Activated naive CD4-positive, alpha-beta T cell treated with anti-CD3 and anti-CD28 coated beads for 36 hours (primary cell): ENCODE data around the gene DCXR. TPM values are rescaled to one million over a fixed set of nuclear protein-coding genes. Genes with fewer than 3 reads are reported as not detected.

Experiments
- CTCF ChIA-PET: fragments of 350-600 bp; sonication (Branson Sonifier 250); formaldehyde crosslinking; loops from one replicate; lab custom pipeline; 2021; ENCODE audit warnings: antibody characterized with exemption; lab: Charles Lee
- DNase-seq: peaks from one replicate; pipeline ENCODE4 v3.0.0-alpha.2; 2020
- H3K27ac Mint-ChIP-seq: one replicate; pipeline ENCODE4 v1.8.0; 2021; ENCODE audit warnings: mild to moderate bottlenecking, mixed read lengths
- H3K27me3 Mint-ChIP-seq: one replicate; pipeline ENCODE4 v1.8.0; 2021; ENCODE audit warnings: low read depth, mixed read lengths
- H3K36me3 Mint-ChIP-seq: one replicate; pipeline ENCODE4 v1.8.0; 2021; ENCODE audit warnings: low read depth, mixed read lengths
- H3K4me1 Mint-ChIP-seq: one replicate; pipeline ENCODE4 v1.8.0; 2021; ENCODE audit warnings: low read depth, mixed read lengths
- H3K4me3 Mint-ChIP-seq: one replicate; pipeline ENCODE4 v1.8.0; 2021; ENCODE audit warnings: mild to moderate bottlenecking, moderate library complexity, mixed read lengths
- H3K9me3 Mint-ChIP-seq: one replicate; pipeline ENCODE4 v1.8.0; 2021; ENCODE audit warnings: mixed read lengths
- intact Hi-C: fragments of 100-400 bp; cut with micrococcal nuclease; formaldehyde crosslinking; loops from one replicate; pipeline ENCODE4 v1.15.1; 2023
- total RNA-seq, 2 experiments: library from RNA; stranded (reverse); gene quantifications; one replicate each; pipeline ENCODE4 v1.2.3, GENCODE V29; 2021

The DCXR gene
- total RNA-seq, 2 experiments from 2014 or later = 139 to 146 TPM

DNA sequence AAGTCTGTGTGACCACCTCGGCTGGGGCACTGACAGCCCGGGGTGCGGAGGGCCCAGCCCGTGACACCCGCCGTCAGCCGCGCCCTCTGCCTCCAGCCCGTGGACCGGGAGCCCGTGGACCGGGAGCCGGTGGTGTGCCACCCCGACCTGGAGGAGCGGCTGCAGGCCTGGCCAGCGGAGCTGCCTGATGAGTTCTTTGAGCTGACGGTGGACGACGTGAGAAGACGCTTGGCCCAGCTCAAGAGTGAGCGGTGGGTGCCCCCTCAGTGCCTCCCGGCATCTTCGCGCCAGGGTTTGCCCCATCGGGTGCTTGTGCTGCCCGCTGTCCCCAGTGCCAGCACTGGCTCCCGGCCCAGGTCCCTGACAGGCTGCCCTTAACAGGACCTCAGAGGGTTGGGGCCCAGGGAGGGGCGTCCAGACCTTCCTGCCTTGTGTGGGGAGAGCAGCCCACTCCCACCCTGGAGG, 28.5 kb downstream of the DCXR start:
- Mint-ChIP-seq H3K36me3 (no peaks in the 10 kb centered on the region), H3K4me3 (no peak overlapping the region), H3K27me3 (no peaks in the 10 kb centered on the region), H3K4me1 (no peaks in the 10 kb centered on the region), H3K27ac (no peak overlapping the region), H3K9me3 (no peaks in the 10 kb centered on the region)
- DNase-seq = no peak
- intact Hi-C loops = no loop called here
- CTCF ChIA-PET = interaction anchor here (1.0 kb wide), 1 partner anchor 11 kb away, joined by 4 read pairs; no protein-coding TSS in a partner anchor

DNA sequence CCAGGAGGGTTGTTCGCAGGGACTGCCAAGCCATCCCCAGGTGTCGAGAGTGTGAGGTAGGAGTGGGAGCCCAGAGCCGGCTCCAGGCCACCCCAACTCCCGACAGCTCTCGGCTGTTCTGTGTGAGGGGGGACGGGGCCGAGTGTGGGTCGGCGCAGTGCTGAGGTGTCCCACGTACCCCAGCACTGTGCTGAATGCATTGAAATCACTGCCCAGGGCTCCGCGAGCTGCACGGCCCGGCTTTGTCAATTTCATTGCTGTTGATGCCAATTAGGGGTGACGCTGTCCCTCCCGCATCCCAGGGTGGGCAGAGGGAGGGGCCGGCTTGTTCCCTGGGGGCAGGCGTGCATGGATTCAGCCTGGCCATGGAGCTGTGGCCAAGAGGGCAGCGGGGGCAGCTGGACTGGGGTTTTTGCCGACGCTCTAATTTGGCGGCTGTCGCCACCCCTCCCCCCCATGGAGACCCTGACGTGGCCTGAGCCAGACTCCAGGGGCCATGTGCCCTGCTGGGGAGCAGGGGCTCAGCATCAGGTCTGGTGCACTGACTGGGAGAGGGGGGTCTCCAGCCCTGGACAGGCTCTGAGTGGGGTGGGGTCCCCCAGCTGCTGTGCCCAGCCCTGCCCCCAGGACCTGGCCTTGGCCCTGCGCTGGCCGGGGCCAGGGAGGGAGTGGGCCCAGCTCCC, 29.1 kb downstream of the DCXR start:
- H3K27me3 Mint-ChIP-seq = no peaks in the 10 kb centered on the region
- H3K4me1 Mint-ChIP-seq = no peaks in the 10 kb centered on the region
- no peak for DNase-seq
- no peak overlapping the region for H3K4me3 Mint-ChIP-seq
- H3K36me3 Mint-ChIP-seq = no peaks in the 10 kb centered on the region
- intact Hi-C loops = no loop called here
- CTCF ChIA-PET = no interaction called here
- no peaks in the 10 kb centered on the region for H3K9me3 Mint-ChIP-seq
- no peak overlapping the region for H3K27ac Mint-ChIP-seq

DNA sequence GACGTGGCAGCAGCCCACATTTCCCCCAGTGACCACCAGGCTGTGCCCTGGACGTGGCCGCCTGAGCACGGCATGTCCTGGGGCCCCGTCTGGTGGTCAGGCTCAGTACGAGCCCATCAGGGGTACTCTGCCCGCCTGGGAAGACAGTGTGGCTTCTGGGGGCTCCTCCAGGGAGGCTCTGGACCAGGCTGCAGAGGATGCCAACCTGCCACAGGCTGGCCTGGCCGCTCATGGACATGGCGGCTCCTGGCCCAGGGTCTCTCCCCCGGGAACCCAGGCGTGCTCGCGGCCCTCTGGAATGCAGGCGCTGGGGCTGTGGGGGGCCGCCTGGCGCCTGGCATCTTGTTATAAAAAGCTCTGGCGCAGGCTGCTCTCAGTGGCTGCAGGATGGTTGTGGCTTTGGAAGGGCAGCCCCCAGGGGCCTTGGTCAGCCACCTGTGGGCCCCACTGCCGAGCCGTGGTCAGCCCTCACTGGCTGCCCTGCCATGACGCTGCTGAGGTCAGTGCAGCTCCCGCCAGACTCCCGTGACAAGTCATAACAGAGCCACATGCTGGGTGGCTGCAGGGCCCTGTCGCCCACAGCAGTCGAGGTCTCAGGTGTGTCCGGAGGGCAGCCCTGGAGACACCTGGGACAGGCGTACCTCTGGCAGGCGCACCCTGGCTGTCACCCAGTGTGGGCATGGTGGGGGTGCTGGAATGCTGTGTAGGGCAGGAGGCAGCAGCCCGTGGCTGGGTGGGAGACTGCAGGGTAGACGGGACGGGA, 29.8 kb downstream of the DCXR start:
- H3K4me3 Mint-ChIP-seq = no peak overlapping the region
- H3K9me3 Mint-ChIP-seq = no peaks in the 10 kb centered on the region
- intact Hi-C loops = no loop called here
- H3K36me3 Mint-ChIP-seq = no peaks in the 10 kb centered on the region
- no peaks in the 10 kb centered on the region for H3K4me1 Mint-ChIP-seq
- CTCF ChIA-PET = no interaction called here
- no peaks in the 10 kb centered on the region for H3K27me3 Mint-ChIP-seq
- no peak overlapping the region for H3K27ac Mint-ChIP-seq
- DNase-seq = no peak

DNA sequence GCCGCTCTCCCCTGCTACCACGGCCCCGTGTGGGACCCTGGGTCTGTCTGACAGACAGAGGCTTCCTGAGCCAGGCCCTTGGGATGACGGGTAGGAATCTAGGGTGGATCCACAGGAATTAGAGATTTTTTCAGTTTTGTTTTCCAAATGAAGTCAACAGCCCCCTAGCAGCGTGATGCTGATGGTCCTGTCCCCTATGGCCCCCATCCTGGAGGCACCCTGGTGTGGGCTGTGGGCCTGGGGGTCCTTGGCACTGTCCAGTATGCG, 30.3 kb downstream of the DCXR start:
- DNase-seq = no peak
- Mint-ChIP-seq H3K27me3 (no peaks in the 10 kb centered on the region), H3K9me3 (no peaks in the 10 kb centered on the region), H3K27ac (no peak overlapping the region), H3K4me1 (no peaks in the 10 kb centered on the region), H3K36me3 (no peaks in the 10 kb centered on the region), H3K4me3 (no peak overlapping the region)
- CTCF ChIA-PET = interaction anchor here (0.6 kb wide), 1 partner anchor 470 kb away, joined by 3 read pairs; no protein-coding TSS in a partner anchor
- intact Hi-C loops = no loop called here

DNA sequence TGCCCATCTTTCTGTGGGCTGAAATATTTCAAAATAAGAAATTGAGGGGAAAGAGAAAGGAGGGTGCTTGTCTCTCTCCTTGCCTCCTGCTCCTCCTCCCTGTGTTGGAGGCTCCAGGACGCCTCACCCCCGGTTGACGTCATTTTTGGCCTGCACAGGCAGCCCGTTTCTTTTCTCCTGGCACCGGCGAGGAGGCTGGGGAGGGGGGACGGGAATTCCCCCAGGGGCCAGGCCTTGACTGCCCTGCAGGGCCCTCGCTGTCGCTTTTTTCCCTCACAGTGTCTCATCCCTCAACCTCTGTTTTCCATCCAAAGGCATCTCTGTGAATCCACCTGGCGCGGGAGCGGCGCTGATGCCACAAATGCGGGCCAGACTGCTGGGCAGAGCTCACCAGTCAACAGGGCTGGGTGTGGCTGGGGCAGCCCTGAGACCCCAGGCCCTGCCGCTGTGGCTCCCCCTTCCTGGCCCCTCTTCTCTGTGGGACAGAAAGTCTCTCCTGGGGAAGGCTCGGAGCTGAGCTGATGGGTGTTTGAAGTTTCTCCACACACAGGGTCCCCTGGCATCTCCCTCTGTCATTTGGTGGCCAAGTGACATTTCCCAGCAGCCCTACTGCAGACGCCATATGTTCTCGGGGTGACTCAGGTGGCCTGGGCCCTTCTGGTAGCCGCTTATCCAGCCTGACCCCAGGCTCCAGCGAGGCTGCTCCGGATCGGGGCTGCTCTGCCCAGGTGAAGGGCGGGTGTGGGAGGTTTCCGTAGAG, 30.8 kb downstream of the DCXR start:
- no peaks in the 10 kb centered on the region for H3K9me3 Mint-ChIP-seq
- no peaks in the 10 kb centered on the region for H3K4me1 Mint-ChIP-seq
- intact Hi-C loops = no loop called here
- DNase-seq = no peak
- H3K27me3 Mint-ChIP-seq = no peaks in the 10 kb centered on the region
- CTCF ChIA-PET = interaction anchor here (0.6 kb wide), 1 partner anchor 471 kb away, joined by 3 read pairs; no protein-coding TSS in a partner anchor
- no peak overlapping the region for H3K27ac Mint-ChIP-seq
- no peak overlapping the region for H3K4me3 Mint-ChIP-seq
- no peaks in the 10 kb centered on the region for H3K36me3 Mint-ChIP-seq

DNA sequence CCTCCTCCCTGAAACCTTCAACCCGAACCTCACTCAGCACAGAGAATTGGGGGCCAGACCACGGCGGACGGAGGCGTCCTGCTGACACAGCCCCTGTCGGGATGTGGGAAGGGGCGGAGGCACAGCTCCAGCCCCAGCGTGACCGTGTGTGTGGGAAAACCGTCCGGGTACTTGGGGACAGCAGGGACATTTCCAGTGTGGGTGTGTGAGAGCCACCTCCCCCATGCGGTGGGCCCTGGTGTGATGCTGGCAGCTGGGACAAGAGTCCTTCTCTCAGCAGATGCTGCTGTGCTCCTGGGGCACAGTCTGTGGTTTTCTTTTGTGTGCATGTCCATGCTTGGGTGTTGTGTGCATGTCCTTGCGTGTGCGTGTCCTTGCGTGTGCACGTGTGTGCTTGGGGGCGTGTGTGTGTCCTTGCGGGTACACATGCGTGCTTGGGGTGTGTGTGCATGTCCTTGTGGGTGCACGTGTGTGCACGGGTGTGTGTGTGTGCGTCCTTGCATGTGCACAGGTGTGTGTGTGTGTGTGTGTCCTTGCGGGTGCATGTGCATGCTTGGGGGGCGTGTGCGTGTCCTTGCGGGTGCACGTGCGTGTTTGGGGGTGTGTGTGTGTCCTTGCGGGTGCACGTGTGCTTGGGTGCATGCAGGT, 31.7 kb downstream of the DCXR start:
- no peaks in the 10 kb centered on the region for H3K27me3 Mint-ChIP-seq
- no peaks in the 10 kb centered on the region for H3K4me1 Mint-ChIP-seq
- no peaks in the 10 kb centered on the region for H3K9me3 Mint-ChIP-seq
- no peak overlapping the region for H3K27ac Mint-ChIP-seq
- CTCF ChIA-PET = interaction anchor here (1.1 kb wide), 1 partner anchor 15 kb away, joined by 3 read pairs; no protein-coding TSS in a partner anchor
- H3K4me3 Mint-ChIP-seq = no peak overlapping the region
- no peak for DNase-seq
- intact Hi-C loops = no loop called here
- H3K36me3 Mint-ChIP-seq = no peaks in the 10 kb centered on the region

DNA sequence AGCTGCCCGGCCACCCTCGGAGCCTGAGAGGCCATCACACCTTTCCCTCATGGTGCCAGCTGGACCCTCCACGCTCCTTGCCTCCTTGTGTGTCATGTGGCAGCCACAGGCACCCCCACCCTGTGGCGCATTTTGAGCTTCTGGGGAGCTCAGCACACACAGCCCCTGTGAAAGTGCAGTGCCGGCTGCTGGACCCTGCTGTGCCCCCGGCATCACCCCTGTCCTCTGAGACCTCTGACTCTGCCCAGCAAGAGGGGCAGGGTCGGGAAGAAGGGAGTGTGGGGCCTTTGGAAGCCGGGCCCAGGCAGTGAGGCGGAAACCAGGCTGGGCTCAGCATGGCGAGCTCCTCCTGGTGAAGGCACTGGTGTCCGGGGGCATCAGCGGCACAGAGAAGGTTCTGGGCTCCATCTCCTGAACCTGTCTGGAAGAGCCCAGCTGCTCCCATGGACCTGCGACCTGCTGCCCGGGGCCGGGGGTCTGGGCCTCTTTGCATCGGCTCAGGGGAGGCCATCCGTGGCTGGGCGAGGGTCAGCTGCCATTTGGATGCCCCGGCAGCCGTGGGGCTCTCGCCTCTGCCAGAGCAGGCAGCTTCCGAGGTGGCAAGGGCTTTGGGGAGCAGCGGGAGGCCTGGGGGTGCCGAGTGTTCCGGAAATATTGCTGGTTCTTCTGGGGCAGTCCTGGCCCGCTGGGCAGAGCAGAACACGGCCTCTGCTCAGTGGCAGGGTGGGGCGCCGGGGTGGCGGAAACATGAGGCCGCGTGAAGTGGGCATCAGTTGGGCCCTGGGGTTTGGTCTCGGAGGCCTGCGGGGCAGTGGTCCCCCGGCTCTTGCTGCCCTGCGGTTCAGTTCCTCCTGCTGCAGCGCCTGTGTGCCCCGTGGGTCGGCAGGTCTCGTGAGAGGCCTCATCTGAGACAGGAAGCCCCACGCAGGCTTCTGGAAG, 32.7 kb downstream of the DCXR start:
- CTCF ChIA-PET = interaction anchor here (1.1 kb wide), 1 partner anchor 16 kb away, joined by 3 read pairs; no protein-coding TSS in a partner anchor
- H3K9me3 Mint-ChIP-seq = no peaks in the 10 kb centered on the region
- H3K4me1 Mint-ChIP-seq = no peaks in the 10 kb centered on the region
- H3K36me3 Mint-ChIP-seq = no peaks in the 10 kb centered on the region
- intact Hi-C loops = no loop called here
- H3K27me3 Mint-ChIP-seq = no peaks in the 10 kb centered on the region
- H3K4me3 Mint-ChIP-seq = no peak overlapping the region
- no peak for DNase-seq
- H3K27ac Mint-ChIP-seq = no peak overlapping the region

DNA sequence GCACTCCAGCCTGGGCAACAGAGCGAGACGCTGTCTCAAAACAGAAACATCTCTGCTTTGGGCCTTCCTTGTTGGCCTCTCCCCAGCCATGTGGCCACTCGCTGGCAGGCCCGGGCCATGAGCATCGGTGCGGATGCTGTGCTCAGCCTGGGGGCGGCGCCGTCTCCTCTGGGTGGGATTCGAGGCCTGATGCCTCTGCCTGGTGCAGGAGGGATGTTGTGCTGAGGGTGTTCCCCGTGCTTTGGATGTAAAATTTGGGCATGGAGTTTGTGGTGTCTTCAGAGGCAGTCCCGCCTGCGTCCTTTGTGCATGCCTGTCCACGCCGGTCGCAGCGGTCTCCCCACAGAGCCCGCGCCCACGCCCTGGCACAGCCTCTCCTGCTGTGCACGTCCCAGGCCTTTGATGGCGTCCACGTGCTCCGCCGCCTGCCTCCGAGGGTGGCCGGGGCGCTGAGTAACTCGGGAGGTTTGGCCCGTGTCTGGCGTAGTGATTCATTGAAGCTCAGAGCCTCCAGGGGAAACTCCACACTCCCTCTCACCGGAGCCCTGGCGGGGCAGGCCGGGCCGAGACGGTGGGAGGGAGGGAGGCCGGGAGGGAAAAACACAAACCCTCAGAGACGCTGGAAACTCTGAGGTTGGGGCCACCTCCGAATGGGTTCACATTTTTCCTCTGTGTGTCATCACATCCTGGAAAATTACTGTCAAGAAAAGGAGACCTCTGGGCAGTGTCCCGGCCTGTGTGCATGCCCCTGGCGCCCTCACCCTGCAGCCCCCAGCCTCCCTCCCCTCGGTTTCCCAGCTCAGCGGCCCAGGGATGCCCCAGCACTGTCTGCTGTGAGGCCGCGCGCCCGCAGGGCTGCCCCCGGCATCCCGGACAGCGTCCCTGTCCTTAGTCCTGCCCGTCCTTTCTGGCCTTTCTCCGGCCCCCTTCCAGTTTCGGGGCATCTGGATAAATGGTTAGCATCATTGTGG, 33.8 kb downstream of the DCXR start:
- no peaks in the 10 kb centered on the region for H3K4me1 Mint-ChIP-seq
- no peak overlapping the region for H3K4me3 Mint-ChIP-seq
- H3K27ac Mint-ChIP-seq = no peak overlapping the region
- CTCF ChIA-PET = no interaction called here
- no peaks in the 10 kb centered on the region for H3K36me3 Mint-ChIP-seq
- no peaks in the 10 kb centered on the region for H3K9me3 Mint-ChIP-seq
- intact Hi-C loops = no loop called here
- no peaks in the 10 kb centered on the region for H3K27me3 Mint-ChIP-seq
- no peak for DNase-seq

DNA sequence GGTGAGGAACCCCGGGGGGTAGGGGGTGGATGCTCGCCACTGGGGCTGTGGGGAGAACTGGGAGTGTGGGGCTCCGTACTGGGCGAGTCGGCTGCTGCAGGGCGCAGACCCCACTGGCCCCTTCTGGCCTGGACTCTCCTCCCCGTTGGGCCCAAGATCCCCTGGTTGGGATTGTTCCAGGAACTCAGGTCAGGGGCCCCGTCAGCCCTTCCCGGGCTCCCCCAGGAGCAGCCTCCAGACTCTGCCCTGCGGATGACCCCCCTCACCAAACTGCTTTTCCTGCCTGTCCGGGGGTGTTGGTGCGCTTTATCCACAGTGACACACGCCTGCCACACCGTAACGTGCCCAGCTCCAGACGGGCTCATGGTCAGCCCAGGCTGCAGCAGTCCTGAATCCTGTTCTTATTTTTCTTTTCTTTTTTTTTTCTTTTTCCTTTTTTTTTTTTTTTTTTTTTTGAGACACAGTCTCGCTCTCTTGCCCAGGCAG, 35.9 kb downstream of the DCXR start:
- no peak overlapping the region for H3K27ac Mint-ChIP-seq
- H3K4me3 Mint-ChIP-seq = no peak overlapping the region
- DNase-seq = no peak
- intact Hi-C loops = no loop called here
- no peaks in the 10 kb centered on the region for H3K27me3 Mint-ChIP-seq
- no peaks in the 10 kb centered on the region for H3K9me3 Mint-ChIP-seq
- CTCF ChIA-PET = interaction anchor here (0.7 to 1.5 kb wide), 2 partner anchors 31 to 42 kb away, joined by 4 to 6 read pairs; no protein-coding TSS in a partner anchor
- no peaks in the 10 kb centered on the region for H3K4me1 Mint-ChIP-seq
- no peaks in the 10 kb centered on the region for H3K36me3 Mint-ChIP-seq

DNA sequence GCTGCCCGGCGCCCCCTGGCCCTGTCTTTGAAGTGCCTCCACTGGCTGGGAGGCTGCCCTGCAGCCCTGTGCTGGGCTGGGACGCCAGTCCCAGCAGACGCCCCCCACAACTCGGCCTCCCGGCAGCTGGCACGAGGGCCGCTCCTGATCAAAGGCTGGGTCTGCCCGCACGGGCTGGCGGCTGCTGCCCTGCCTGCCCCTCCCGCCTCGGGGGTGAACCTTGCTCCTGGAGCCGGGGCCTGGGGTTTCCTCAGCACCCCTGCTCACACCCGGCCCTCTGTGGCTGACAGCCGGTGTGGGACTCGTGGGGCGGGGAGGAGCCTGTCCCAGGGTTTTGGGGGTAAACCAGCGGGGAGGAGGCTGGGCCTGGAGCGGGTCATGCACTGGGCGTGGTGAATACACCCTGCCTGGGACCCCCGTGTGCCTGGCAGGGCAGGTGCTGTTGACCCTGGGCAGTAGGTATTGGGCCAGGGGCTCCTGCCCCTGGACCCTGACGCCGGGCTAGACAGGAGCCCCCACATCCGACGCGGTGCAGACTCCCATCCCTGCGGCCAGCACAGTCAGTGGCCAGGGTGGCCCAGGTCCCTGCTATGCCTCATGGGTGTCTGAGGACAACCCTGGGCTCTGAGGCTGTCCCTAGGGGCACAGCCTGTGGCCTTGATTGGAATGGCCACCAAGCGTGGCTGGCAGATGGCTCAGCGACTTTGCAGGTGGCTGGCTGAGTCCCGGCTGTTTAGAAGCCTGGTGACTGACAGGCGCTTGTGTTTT, 36.5 kb downstream of the DCXR start:
- no peaks in the 10 kb centered on the region for H3K36me3 Mint-ChIP-seq
- DNase-seq = no peak
- H3K4me3 Mint-ChIP-seq = no peak overlapping the region
- no peak overlapping the region for H3K27ac Mint-ChIP-seq
- H3K9me3 Mint-ChIP-seq = no peaks in the 10 kb centered on the region
- intact Hi-C loops = no loop called here
- CTCF ChIA-PET = no interaction called here
- H3K4me1 Mint-ChIP-seq = no peaks in the 10 kb centered on the region
- H3K27me3 Mint-ChIP-seq = no peaks in the 10 kb centered on the region
